Regular cardiac myocyte (primary cell): ENCODE data around the gene AVP. TPM values are rescaled to one million over a fixed set of nuclear protein-coding genes. Genes with fewer than 3 reads are reported as not detected.

Experiments used
- total RNA-seq: library from RNA; depleted of rRNA; stranded (reverse); fragments of >200 nt; gene quantifications from 2 replicates; pipeline ENCODE4 v1.2.3, GENCODE V29; 2014

The AVP gene
- total RNA-seq: not detected in 2 replicates

GRCh38 chr20:3084283-3084985 lies at the start of gene AVP:
Gene AVP (minus strand): TSS chr20:3084724. CDS start chr20:3084674, 50 bp downstream.

GRCh38 chr20:3071610-3072529 lies 12.7 kb downstream of the AVP start, which contains the start of gene OXT:
Gene OXT (plus strand): TSS chr20:3071620. CDS start chr20:3071656, 36 bp downstream.

GRCh38 chr20:3045816-3046676 lies 38.5 kb downstream of the AVP start, which contains the start of gene MRPS26:
Gene MRPS26 (plus strand): TSS chr20:3046052. CDS start chr20:3046069, 17 bp downstream.

GRCh38 chr20:3043322-3043721 lies 41.2 kb downstream of the AVP start, which contains the start of gene GNRH2:
Gene GNRH2 (plus strand): TSS chr20:3043622. CDS start chr20:3044415, 793 bp downstream.

Other genes starting within 250 kb of the AVP start
- 22.8 and 35.8 TPM in 2 replicates for gene PCED1A, start 244.1 kb downstream of the AVP start, total RNA-seq
- gene VPS16, start 244.0 kb downstream of the AVP start, total RNA-seq: 44.5 and 52.9 TPM in 2 replicates
- 25.1 and 30.2 TPM in 2 replicates for gene PTPRA, start 211.2 kb downstream of the AVP start, total RNA-seq
- 0.28 TPM in 1 of 2 replicates, not detected in the other for gene GNRH2, start 41.1 kb downstream of the AVP start, total RNA-seq
- 35.5 and 56.7 TPM in 2 replicates for gene MRPS26, start 38.7 kb downstream of the AVP start, total RNA-seq
- gene OXT, start 13.1 kb downstream of the AVP start, total RNA-seq: not detected in 2 replicates
- 9.0 and 15.7 TPM in 2 replicates for gene FASTKD5, start 75.1 kb upstream of the AVP start, total RNA-seq
- 2.5 TPM in 2 replicates for gene UBOX5, start 75.1 kb upstream of the AVP start, total RNA-seq
- 3.8 and 8.2 TPM in 2 replicates for gene LZTS3, start 88.8 kb upstream of the AVP start, total RNA-seq
- 34.7 and 41.2 TPM in 2 replicates for gene DDRGK1, start 120.0 kb upstream of the AVP start, total RNA-seq
- 21.4 and 53.7 TPM in 2 replicates for gene ITPA, start 124.8 kb upstream of the AVP start, total RNA-seq
- 0.38 and 0.85 TPM in 2 replicates for gene SLC4A11, start 154.5 kb upstream of the AVP start, total RNA-seq